ENCODE data around the gene ACP6. TPM values are rescaled to one million over a fixed set of nuclear protein-coding genes. Genes with fewer than 3 reads are reported as not detected.

The ACP6 gene
- total and polyA plus RNA-seq, 10 of the 15 experiments (the other 5 are each of a cell fraction or from before 2014, with no cell fraction given): 3.1 to 19.7 (median 9.4) TPM

GRCh38 chr1:147634645-147635044 is 35.7 kb downstream of the ACP6 start:
- ChIA-PET RAD21 (ENCODE audit: unreplicated experiment) (no interaction called here), SMC1A (ENCODE audit: uncharacterized antibody, unreplicated experiment) (interaction anchor here (1.6 kb wide), 1 partner anchor 258 kb away, joined by 4 read pairs; no protein-coding TSS in a partner anchor), CTCF (interaction anchor here (0.7 to 1.2 kb wide), 4 partner anchors 9 to 256 kb away, joined by 3 to 4 read pairs (median 3); no protein-coding TSS in a partner anchor), POLR2A (no interaction called here)
- DNase-seq (ENCODE audit: low read depth, low spot score) (no peak), FAIRE-seq (no peak), ATAC-seq (no peak)
- no TSS peak for BruUV-seq (replicated peaks)
- Histone ChIP-seq H3K4me2 (ENCODE audit: control insufficient read depth, insufficient read depth) (no peak overlapping the region), H3K27ac (ENCODE audit: control insufficient read depth, insufficient read depth) (no peak overlapping the region), H2AFZ (ENCODE audit: control insufficient read depth, low read depth, low read length) (no peak overlapping the region), H3K79me2 (ENCODE audit: control insufficient read depth, insufficient read depth, low read length) (no peaks in the 10 kb centered on the region), H3K4me1 (ENCODE audit: control insufficient read depth, insufficient read depth, low read length) (no peaks in the 10 kb centered on the region), H3K9me3 (replicated peaks; ENCODE audit: control insufficient read depth, insufficient read depth, low read length) (no peaks in the 10 kb centered on the region), H3K4me3 (no peak overlapping the region), H3K36me3 (ENCODE audit: control insufficient read depth in 2 of 2, insufficient read depth in 2 of 2, low read length in 1 of 2) (no peaks in the 10 kb centered on the region), H3K27me3 (replicated peaks in 1 of 2; ENCODE audit: control insufficient read depth in 2 of 2, insufficient read depth in 2 of 2, low read length in 1 of 2) (no peaks in the 10 kb centered on the region), H3K9ac (ENCODE audit: control insufficient read depth, insufficient read depth, low read length) (no peak overlapping the region), H4K20me1 (ENCODE audit: control insufficient read depth, insufficient read depth) (no peaks in the 10 kb centered on the region)
- intact Hi-C loops (cut with micrococcal nuclease; ENCODE audit: unreplicated experiment): no loop called here
- TF ChIP-seq SIX5 (IDR thresholded peaks at IDR 0.05; ENCODE audit: low read depth, low read length, severe bottlenecking) (no peak), FOXK2 (IDR thresholded peaks at IDR 0.05) (no peak), ATF2 (IDR thresholded peaks at IDR 0.05; ENCODE audit: low read length) (no peak), SKIL (IDR thresholded peaks at IDR 0.05; ENCODE audit: low read depth, poor library complexity, severe bottlenecking) (no peak), EED (IDR thresholded peaks at IDR 0.05; ENCODE audit: low read depth) (no peak), HCFC1 (IDR thresholded peaks at IDR 0.05; ENCODE audit: low read length) (no peak), ZNF217 (IDR thresholded peaks at IDR 0.05) (no peak), NR2C2 (IDR thresholded peaks at IDR 0.05; ENCODE audit: borderline replicate concordance, control insufficient read depth, insufficient read length, low read depth) (no peak)
- TF ChIP-seq, protein P1, sequence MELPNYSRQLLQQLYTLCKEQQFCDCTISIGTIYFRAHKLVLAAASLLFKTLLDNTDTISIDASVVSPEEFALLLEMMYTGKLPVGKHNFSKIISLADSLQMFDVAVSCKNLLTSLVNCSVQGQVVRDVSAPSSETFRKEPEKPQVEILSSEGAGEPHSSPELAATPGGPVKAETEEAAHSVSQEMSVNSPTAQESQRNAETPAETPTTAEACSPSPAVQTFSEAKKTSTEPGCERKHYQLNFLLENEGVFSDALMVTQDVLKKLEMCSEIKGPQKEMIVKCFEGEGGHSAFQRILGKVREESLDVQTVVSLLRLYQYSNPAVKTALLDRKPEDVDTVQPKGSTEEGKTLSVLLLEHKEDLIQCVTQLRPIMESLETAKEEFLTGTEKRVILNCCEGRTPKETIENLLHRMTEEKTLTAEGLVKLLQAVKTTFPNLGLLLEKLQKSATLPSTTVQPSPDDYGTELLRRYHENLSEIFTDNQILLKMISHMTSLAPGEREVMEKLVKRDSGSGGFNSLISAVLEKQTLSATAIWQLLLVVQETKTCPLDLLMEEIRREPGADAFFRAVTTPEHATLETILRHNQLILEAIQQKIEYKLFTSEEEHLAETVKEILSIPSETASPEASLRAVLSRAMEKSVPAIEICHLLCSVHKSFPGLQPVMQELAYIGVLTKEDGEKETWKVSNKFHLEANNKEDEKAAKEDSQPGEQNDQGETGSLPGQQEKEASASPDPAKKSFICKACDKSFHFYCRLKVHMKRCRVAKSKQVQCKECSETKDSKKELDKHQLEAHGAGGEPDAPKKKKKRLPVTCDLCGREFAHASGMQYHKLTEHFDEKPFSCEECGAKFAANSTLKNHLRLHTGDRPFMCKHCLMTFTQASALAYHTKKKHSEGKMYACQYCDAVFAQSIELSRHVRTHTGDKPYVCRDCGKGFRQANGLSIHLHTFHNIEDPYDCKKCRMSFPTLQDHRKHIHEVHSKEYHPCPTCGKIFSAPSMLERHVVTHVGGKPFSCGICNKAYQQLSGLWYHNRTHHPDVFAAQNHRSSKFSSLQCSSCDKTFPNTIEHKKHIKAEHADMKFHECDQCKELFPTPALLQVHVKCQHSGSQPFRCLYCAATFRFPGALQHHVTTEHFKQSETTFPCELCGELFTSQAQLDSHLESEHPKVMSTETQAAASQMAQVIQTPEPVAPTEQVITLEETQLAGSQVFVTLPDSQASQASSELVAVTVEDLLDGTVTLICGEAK (IDR thresholded peaks at IDR 0.05; ENCODE audit: borderline replicate concordance): no peak
- TF ChIP-seq, protein P2, sequence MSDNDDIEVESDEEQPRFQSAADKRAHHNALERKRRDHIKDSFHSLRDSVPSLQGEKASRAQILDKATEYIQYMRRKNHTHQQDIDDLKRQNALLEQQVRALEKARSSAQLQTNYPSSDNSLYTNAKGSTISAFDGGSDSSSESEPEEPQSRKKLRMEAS (IDR thresholded peaks at IDR 0.05; ENCODE audit: low read depth, low read length): no peak
- in situ Hi-C loops (cut with MboI): loop anchor here (5.0 to 10.0 kb wide), 3 partner anchors 132 to 360 kb away; no protein-coding TSS in a partner anchor
